ENCODE results near the gene LRRC8B.

GRCh38 chr1:89624715-89625323 lies 100.2 kb downstream of the LRRC8B start:
- TF ChIP-seq CTCF (IDR thresholded peaks at IDR 0.05) (no peak), AR (CRISPR knock-in tag; IDR thresholded peaks at IDR 0.05) (no peak), TEAD4 (CRISPR knock-in tag; IDR thresholded peaks at IDR 0.05) (no peak), SP1 (CRISPR knock-in tag; conservative IDR thresholded peaks at IDR 0.05) (no peak), ATF1 (CRISPR knock-in tag; IDR thresholded peaks at IDR 0.05) (no peak), USF1 (CRISPR knock-in tag; IDR thresholded peaks at IDR 0.05) (no peak), ATF3 (CRISPR knock-in tag; conservative IDR thresholded peaks at IDR 0.05) (no peak), JUN (CRISPR knock-in tag; IDR thresholded peaks at IDR 0.05) (no peak), IRF1 (CRISPR knock-in tag; IDR thresholded peaks at IDR 0.05) (no peak), PREB (CRISPR knock-in tag; IDR thresholded peaks at IDR 0.05; ENCODE audit: borderline replicate concordance) (no peak), TEAD1 (CRISPR knock-in tag; IDR thresholded peaks at IDR 0.05) (no peak), NFATC4 (CRISPR knock-in tag; IDR thresholded peaks at IDR 0.05) (no peak), ZBTB43 (CRISPR knock-in tag; IDR thresholded peaks at IDR 0.05) (no peak), ZNF512 (CRISPR knock-in tag; IDR thresholded peaks at IDR 0.05; ENCODE audit: borderline replicate concordance) (no peak)

Measured in WTC11 (cell line).